ENCODE data around the gene TAS1R1.

GRCh38 chr1:6521536-6521935, 33.6 kb upstream of the TAS1R1 start:
- TF ChIP-seq CTCF (IDR thresholded peaks at IDR 0.05; ENCODE audit: poor library complexity, severe bottlenecking) (no peak), EP300 (conservative IDR thresholded peaks at IDR 0.05; ENCODE audit: poor library complexity, severe bottlenecking) (no peak)

Measured in neural cell (in vitro differentiated cells).